ENCODE data around the gene USP24.
"Not testable (repeated sequence)": the region's sequence is repeated elsewhere in the genome, so short reads cannot be mapped to it uniquely, and the experiment has no call there.

The USP24 gene

GRCh38 chr1:55232448-55233144 is 17.4 kb upstream of the USP24 start:
- DNase-seq (ENCODE audit: low spot score) = no peak

- DNase-seq (ENCODE audit: low spot score) = no peak
These were observed 16.6 kb upstream of the USP24 start for GRCh38 chr1:55231745-55232144.

- DNase-seq (ENCODE audit: low spot score) = no peak
These were observed 15.5 kb upstream of the USP24 start for GRCh38 chr1:55230659-55231058.

GRCh38 chr1:55229726-55230125 is 14.6 kb upstream of the USP24 start:
- DNase-seq (ENCODE audit: low spot score) = not testable (repeated sequence)

GRCh38 chr1:55225228-55225627 is 10.1 kb upstream of the USP24 start:
- no peak for DNase-seq (ENCODE audit: low spot score)

- no peak for DNase-seq (ENCODE audit: low spot score)
These were observed 9.6 kb upstream of the USP24 start for GRCh38 chr1:55224729-55225128.

GRCh38 chr1:55222152-55222551 is 7.0 kb upstream of the USP24 start:
- DNase-seq (ENCODE audit: low spot score) = no peak

GRCh38 chr1:55217226-55217986 is 2.2 kb upstream of the USP24 start:
- DNase-seq (ENCODE audit: low spot score) = peak; percentile 88

GRCh38 chr1:55216096-55216495 is 932 bp upstream of the USP24 start:
- no peak for DNase-seq (ENCODE audit: low spot score)

GRCh38 chr1:55214934-55215193 is 300 bp downstream of the USP24 start:
- DNase-seq (ENCODE audit: low spot score) = no peak

GRCh38 chr1:55214212-55214933 is 791 bp downstream of the USP24 start:
- no peak for DNase-seq (ENCODE audit: low spot score)

GRCh38 chr1:55213885-55214211 is 1.3 kb downstream of the USP24 start:
- no peak for DNase-seq (ENCODE audit: low spot score)

GRCh38 chr1:55213151-55213884 is 1.8 kb downstream of the USP24 start:
- no peak for DNase-seq (ENCODE audit: low spot score)

GRCh38 chr1:55212349-55213150 is 2.6 kb downstream of the USP24 start:
- no peak for DNase-seq (ENCODE audit: low spot score)

GRCh38 chr1:55211863-55212262 is 3.3 kb downstream of the USP24 start:
- DNase-seq (ENCODE audit: low spot score) = no peak

GRCh38 chr1:55210990-55211801 is 4.0 kb downstream of the USP24 start:
- DNase-seq (ENCODE audit: low spot score) = peak; percentile 31

GRCh38 chr1:55209247-55209646 is 5.9 kb downstream of the USP24 start:
- peak; percentile 26 for DNase-seq (ENCODE audit: low spot score)

GRCh38 chr1:55206210-55206609 is 9.0 kb downstream of the USP24 start:
- DNase-seq (ENCODE audit: low spot score) = no peak

- DNase-seq (ENCODE audit: low spot score) = no peak
These were observed 10.2 kb downstream of the USP24 start for GRCh38 chr1:55204997-55205396.

- no peak for DNase-seq (ENCODE audit: low spot score)
These were observed 12.1 kb downstream of the USP24 start for GRCh38 chr1:55203064-55203463.

GRCh38 chr1:55200667-55201066 is 14.5 kb downstream of the USP24 start:
- DNase-seq (ENCODE audit: low spot score) = no peak
